ENCODE measurements around the gene ALPK3. TPM values are rescaled to one million over a fixed set of nuclear protein-coding genes. Genes with fewer than 3 reads are reported as not detected.

ALPK3 gene
- total RNA-seq, 1 donor from 2014 or later: 0.20 TPM

GRCh38 chr15:84811828-84812227, 5.3 kb upstream of the ALPK3 start:
- H3K4me3 Mint-ChIP-seq: no peak overlapping the region
- intact Hi-C loops (cut with micrococcal nuclease): no loop called here
- H3K36me3 Mint-ChIP-seq (ENCODE audit: low read depth): peaks cover 6% of the 10 kb centered on the region
- POLR2A ChIA-PET: no interaction called here
- TF ChIP-seq, protein P1, sequence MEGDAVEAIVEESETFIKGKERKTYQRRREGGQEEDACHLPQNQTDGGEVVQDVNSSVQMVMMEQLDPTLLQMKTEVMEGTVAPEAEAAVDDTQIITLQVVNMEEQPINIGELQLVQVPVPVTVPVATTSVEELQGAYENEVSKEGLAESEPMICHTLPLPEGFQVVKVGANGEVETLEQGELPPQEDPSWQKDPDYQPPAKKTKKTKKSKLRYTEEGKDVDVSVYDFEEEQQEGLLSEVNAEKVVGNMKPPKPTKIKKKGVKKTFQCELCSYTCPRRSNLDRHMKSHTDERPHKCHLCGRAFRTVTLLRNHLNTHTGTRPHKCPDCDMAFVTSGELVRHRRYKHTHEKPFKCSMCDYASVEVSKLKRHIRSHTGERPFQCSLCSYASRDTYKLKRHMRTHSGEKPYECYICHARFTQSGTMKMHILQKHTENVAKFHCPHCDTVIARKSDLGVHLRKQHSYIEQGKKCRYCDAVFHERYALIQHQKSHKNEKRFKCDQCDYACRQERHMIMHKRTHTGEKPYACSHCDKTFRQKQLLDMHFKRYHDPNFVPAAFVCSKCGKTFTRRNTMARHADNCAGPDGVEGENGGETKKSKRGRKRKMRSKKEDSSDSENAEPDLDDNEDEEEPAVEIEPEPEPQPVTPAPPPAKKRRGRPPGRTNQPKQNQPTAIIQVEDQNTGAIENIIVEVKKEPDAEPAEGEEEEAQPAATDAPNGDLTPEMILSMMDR (IDR thresholded peaks at IDR 0.05): no peak
- H3K27ac Mint-ChIP-seq: no peak overlapping the region
- ATAC-seq (ENCODE audit: low read depth) (no peak), DNase-seq (no peak)
- no peaks in the 10 kb centered on the region for H3K9me3 Mint-ChIP-seq
- H3K27me3 Mint-ChIP-seq: peaks cover 8% of the 10 kb centered on the region
- peaks cover 2% of the 10 kb centered on the region for H3K4me1 Mint-ChIP-seq
- CTCF ChIA-PET: no interaction called here

DNA sequence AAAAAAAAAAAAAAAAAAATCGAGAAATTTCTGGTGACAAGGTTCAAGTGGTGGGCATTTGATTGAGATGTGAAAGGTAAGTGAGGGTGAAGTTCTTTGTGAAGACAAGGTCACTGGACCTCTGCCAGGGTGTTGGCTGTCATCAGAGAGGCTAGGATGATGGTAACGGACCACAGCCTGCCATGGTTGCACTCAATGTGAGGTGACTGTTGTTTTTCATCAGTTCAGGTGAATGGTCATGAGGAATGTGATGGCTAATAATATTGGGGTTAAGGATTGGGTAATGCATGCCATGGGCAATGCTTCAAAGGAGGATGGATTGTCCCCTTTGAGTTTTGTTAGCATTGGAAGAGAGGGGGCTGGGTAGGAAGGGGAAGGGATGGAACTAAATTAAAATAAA, 4.3 kb upstream of the ALPK3 start:
- intact Hi-C loops (cut with micrococcal nuclease): no loop called here
- DNase-seq (no peak), ATAC-seq (ENCODE audit: low read depth) (no peak)
- no peak overlapping the region for H3K27ac Mint-ChIP-seq
- TF ChIP-seq, protein P1 (IDR thresholded peaks at IDR 0.05): no peak
- no peaks in the 10 kb centered on the region for H3K9me3 Mint-ChIP-seq
- ChIA-PET CTCF (no interaction called here), POLR2A (no interaction called here)
- peaks cover 2% of the 10 kb centered on the region for H3K4me1 Mint-ChIP-seq
- peaks cover 8% of the 10 kb centered on the region for H3K27me3 Mint-ChIP-seq
- no peaks in the 10 kb centered on the region for H3K36me3 Mint-ChIP-seq (ENCODE audit: low read depth)
- H3K4me3 Mint-ChIP-seq: no peak overlapping the region

GRCh38 chr15:84813435-84813834, 3.7 kb upstream of the ALPK3 start:
- CTCF ChIA-PET: no interaction called here

DNA sequence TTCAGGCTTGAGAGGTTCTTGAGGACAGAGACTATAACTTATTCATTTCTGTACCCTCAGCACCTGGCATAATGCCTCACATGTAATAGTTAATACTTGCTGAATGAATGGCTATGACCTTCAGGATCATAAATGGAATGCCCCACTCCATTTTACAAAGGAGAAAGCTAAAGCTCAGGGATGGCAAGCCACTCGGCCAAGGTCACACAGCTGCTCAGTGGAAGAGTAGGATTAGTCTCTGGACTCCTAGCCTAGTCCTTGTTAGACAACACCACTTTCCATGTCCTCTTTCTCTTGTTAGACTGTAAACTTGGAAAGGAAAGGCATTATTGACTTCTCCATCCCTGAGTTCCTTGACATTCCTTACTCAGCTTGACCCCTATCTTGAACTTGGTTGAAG, 3.2 kb upstream of the ALPK3 start:
- TF ChIP-seq, protein P1 (IDR thresholded peaks at IDR 0.05): no peak
- no peaks in the 10 kb centered on the region for H3K9me3 Mint-ChIP-seq
- ATAC-seq (ENCODE audit: low read depth) (no peak), DNase-seq (no peak)
- no peak overlapping the region for H3K4me3 Mint-ChIP-seq
- no peaks in the 10 kb centered on the region for H3K36me3 Mint-ChIP-seq (ENCODE audit: low read depth)
- peaks cover 11% of the 10 kb centered on the region for H3K27me3 Mint-ChIP-seq
- peaks cover 2% of the 10 kb centered on the region for H3K4me1 Mint-ChIP-seq
- intact Hi-C loops (cut with micrococcal nuclease): no loop called here
- ChIA-PET CTCF (no interaction called here), POLR2A (no interaction called here)
- no peak overlapping the region for H3K27ac Mint-ChIP-seq

More at GRCh38 chr15:84813435-84813834, 3.7 kb upstream of the ALPK3 start:
- Mint-ChIP-seq H3K27me3 (peaks cover 11% of the 10 kb centered on the region), H3K4me1 (peaks cover 2% of the 10 kb centered on the region), H3K36me3 (ENCODE audit: low read depth) (no peaks in the 10 kb centered on the region), H3K27ac (no peak overlapping the region), H3K4me3 (no peak overlapping the region), H3K9me3 (no peaks in the 10 kb centered on the region)
- intact Hi-C loops (cut with micrococcal nuclease): no loop called here
- no peak for ATAC-seq (ENCODE audit: low read depth)
- TF ChIP-seq, protein P1 (IDR thresholded peaks at IDR 0.05): no peak
- POLR2A ChIA-PET: no interaction called here
- DNase-seq: no peak

DNA sequence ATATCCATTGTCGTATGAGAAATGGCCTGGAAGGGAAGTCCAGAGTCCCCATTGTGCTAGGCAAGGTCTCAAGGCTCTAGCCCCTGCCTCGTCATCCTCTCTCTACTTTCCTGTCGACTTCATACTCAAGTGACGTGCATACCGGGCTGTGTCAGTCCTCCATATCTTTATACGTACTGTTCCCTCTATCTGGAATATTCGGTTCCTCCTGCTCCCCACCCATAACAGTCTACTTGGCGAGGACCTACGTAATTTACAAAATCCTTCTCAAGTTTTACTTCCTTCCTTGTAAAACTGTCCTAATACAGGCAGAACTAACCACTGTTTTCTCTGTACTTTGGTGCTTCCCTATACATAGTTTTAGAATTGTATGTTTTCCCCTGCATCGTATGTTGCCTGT, 2.2 kb upstream of the ALPK3 start:
- intact Hi-C loops (cut with micrococcal nuclease): loop anchor here (5.0 kb wide), 1 partner anchor 228 kb away; no protein-coding TSS in a partner anchor
- Mint-ChIP-seq H3K36me3 (ENCODE audit: low read depth) (no peaks in the 10 kb centered on the region), H3K27me3 (peaks cover 11% of the 10 kb centered on the region), H3K4me1 (peaks cover 2% of the 10 kb centered on the region), H3K27ac (no peak overlapping the region), H3K4me3 (no peak overlapping the region), H3K9me3 (no peaks in the 10 kb centered on the region)
- ChIA-PET CTCF (no interaction called here), POLR2A (no interaction called here)
- TF ChIP-seq, protein P1 (IDR thresholded peaks at IDR 0.05): no peak
- no peak for ATAC-seq (ENCODE audit: low read depth)
- DNase-seq: no peak
